Caco-2 (cell line): ENCODE results near the gene HCRTR1. TPM values are rescaled to one million over a fixed set of nuclear protein-coding genes. Genes with fewer than 3 reads are reported as not detected.

Source experiments
- BruUV-seq: library from RNA; stranded (reverse); fragments of 400-500 nt; replicated peaks from 2 replicates; lab custom pipeline; 2021; lab: Mats Ljungman, UMichigan
- CTCF ChIA-PET: fragments of 300-600 bp; sonication (Branson Sonifier 250); formaldehyde crosslinking; loops from one replicate; lab custom pipeline; 2022; ENCODE audit warnings: antibody characterized with exemption; lab: Charles Lee
- POLR2A ChIA-PET: fragments of 300-600 bp; sonication (Branson Sonifier 250); formaldehyde crosslinking; loops from one replicate; lab custom pipeline; 2022; ENCODE audit warnings: antibody characterized with exemption; lab: Charles Lee
- DNase-seq, 2 experiments: peaks; one replicate each; pipeline versions ENCODE4 v3.0.0 to v3.0.0-alpha.2; 2020 to 2022
- H3K27me3 ChIP-seq: replicated peaks from 2 replicates; pipeline ENCODE4 v1.6.0; 2011; ENCODE audit warnings: low read length; ENCODE audit not compliant: control insufficient read depth, insufficient read depth
- H3K36me3 ChIP-seq: 2 replicates; pipeline ENCODE4 v1.5.1; 2011; ENCODE audit warnings: low read length; ENCODE audit not compliant: control insufficient read depth, insufficient read depth
- H3K4me1 ChIP-seq: fragments of 250-450 bp; sonication (Bioruptor Pico); 2 replicates; pipeline ENCODE4 v1.5.1; 2020; ENCODE audit warnings: mild to moderate bottlenecking
- H3K4me3 ChIP-seq: 2 replicates; pipeline ENCODE4 v1.5.1; 2011; ENCODE audit warnings: low read depth, mild to moderate bottlenecking, control low read depth, low read length
- H3K9me3 ChIP-seq: fragments of 250-450 bp; sonication (Bioruptor Pico); 2 replicates; pipeline ENCODE4 v1.5.1; 2020; ENCODE audit warnings: mild to moderate bottlenecking, moderate library complexity
- H3K27ac Mint-ChIP-seq: one replicate; pipeline ENCODE4 v1.8.0; 2022; ENCODE audit warnings: mixed read lengths; ENCODE audit not compliant: unreplicated experiment
- H3K27me3 Mint-ChIP-seq: one replicate; pipeline ENCODE4 v1.8.0; 2022; ENCODE audit warnings: mixed read lengths; ENCODE audit not compliant: insufficient read depth, unreplicated experiment
- H3K36me3 Mint-ChIP-seq: one replicate; pipeline ENCODE4 v1.8.0; 2022; ENCODE audit warnings: mild to moderate bottlenecking, mixed read lengths; ENCODE audit not compliant: insufficient read depth, unreplicated experiment
- H3K4me1 Mint-ChIP-seq: one replicate; pipeline ENCODE4 v1.8.0; 2022; ENCODE audit warnings: low read depth, mixed read lengths; ENCODE audit not compliant: unreplicated experiment
- H3K4me3 Mint-ChIP-seq: one replicate; pipeline ENCODE4 v1.8.0; 2022; ENCODE audit warnings: mild to moderate bottlenecking, moderate library complexity, mixed read lengths; ENCODE audit not compliant: unreplicated experiment
- H3K9me3 Mint-ChIP-seq: one replicate; pipeline ENCODE4 v1.8.0; 2022; ENCODE audit warnings: mixed read lengths; ENCODE audit not compliant: unreplicated experiment
- intact Hi-C: fragments of 100-400 bp; cut with micrococcal nuclease; formaldehyde crosslinking; loops from one replicate; pipeline ENCODE4 v1.10.0; 2022; ENCODE audit not compliant: unreplicated experiment
- total RNA-seq: library from RNA; stranded (reverse); gene quantifications from 2 replicates; pipeline ENCODE4 v1.2.3, GENCODE V29; 2022
- TF ChIP-seq, protein P1 (sequence below), 2 experiments: fragments of 200-600 bp in 1 of 2; IDR thresholded peaks; 1 replicate in 1 of 2; 2 replicates in 1 of 2; pipeline versions ENCODE4 v1.5.1 to v1.8.0; 2011 to 2022; ENCODE audit warnings: antibody characterized with exemption in 1 of 2, control low read depth in 1 of 2, inconsistent platforms in 1 of 2, low read depth in 1 of 2, low read length in 1 of 2, mild to moderate bottlenecking in 1 of 2, moderate library complexity in 1 of 2; ENCODE audit not compliant: insufficient read depth in 1 of 2, severe bottlenecking in 1 of 2, unreplicated experiment in 1 of 2

Gene HCRTR1
- total RNA-seq, 1 experiment from 2014 or later, result not detected

DNA sequence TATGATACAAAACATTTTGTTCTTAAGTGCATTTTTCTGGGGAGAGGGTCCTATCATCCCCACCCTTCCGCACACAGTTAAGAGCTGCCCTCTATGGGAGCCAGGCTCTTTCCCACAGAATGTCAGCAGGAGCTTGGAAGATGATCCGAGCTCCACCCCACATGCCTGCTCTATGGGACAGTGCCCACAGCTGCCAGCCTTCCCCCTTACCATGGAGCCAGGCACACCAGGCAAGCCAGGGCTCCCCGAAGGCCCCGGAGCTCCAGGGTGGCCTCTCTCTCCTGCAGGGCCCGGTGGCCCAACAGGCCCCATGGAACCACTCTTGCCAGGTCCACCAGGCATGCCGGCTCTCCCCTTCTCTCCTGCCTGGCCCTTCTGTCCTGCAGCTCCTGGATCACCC lies 37.6 kb downstream of the HCRTR1 start:
- Mint-ChIP-seq H3K36me3 (no peaks in the 10 kb centered on the region), H3K4me1 (peaks cover 17% of the 10 kb centered on the region), H3K27me3 (no peaks in the 10 kb centered on the region), H3K4me3 (no peak overlapping the region), H3K9me3 (no peaks in the 10 kb centered on the region), H3K27ac (no peak overlapping the region)
- Histone ChIP-seq H3K36me3 (no peaks in the 10 kb centered on the region), H3K27me3 (no peaks in the 10 kb centered on the region), H3K9me3 (no peaks in the 10 kb centered on the region), H3K4me3 (no peak overlapping the region), H3K4me1 (0 out of 2 replicates have a peak, but pooled peaks cover 5% of the 10 kb centered on the region)
- BruUV-seq, result no TSS peak
- no peak for DNase-seq
- intact Hi-C loops, result no loop called here
- TF ChIP-seq, protein P1, sequence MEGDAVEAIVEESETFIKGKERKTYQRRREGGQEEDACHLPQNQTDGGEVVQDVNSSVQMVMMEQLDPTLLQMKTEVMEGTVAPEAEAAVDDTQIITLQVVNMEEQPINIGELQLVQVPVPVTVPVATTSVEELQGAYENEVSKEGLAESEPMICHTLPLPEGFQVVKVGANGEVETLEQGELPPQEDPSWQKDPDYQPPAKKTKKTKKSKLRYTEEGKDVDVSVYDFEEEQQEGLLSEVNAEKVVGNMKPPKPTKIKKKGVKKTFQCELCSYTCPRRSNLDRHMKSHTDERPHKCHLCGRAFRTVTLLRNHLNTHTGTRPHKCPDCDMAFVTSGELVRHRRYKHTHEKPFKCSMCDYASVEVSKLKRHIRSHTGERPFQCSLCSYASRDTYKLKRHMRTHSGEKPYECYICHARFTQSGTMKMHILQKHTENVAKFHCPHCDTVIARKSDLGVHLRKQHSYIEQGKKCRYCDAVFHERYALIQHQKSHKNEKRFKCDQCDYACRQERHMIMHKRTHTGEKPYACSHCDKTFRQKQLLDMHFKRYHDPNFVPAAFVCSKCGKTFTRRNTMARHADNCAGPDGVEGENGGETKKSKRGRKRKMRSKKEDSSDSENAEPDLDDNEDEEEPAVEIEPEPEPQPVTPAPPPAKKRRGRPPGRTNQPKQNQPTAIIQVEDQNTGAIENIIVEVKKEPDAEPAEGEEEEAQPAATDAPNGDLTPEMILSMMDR (IDR thresholded peaks at IDR 0.05; ENCODE audit: insufficient read depth in 1 of 2, low read depth in 1 of 2, low read length in 1 of 2, severe bottlenecking in 1 of 2, unreplicated experiment in 1 of 2), result no peak
- ChIA-PET POLR2A (no interaction called here), CTCF (no interaction called here)

DNA sequence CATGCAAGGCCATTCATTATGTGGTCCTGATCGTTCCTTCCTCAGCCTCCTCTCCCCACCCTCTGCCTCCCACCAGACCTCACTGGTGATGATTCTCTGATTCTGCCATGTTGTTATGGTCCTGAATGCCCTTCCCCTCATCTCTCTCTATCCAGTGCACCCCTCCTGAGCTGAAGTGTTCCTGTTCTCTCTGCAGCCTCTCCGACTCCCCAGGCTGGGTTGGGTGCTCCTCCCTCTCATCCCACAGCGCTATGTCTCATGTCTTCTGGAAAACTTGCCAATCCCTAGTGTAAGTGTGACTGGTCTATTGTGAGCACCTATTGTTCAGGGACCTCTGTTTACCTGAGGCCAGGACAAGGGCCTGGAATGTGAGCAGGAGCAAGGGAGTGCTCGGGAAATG lies 38.3 kb downstream of the HCRTR1 start:
- Mint-ChIP-seq H3K27ac (no peak overlapping the region), H3K27me3 (no peaks in the 10 kb centered on the region), H3K4me1 (peaks cover 12% of the 10 kb centered on the region), H3K4me3 (no peak overlapping the region), H3K36me3 (no peaks in the 10 kb centered on the region), H3K9me3 (no peaks in the 10 kb centered on the region)
- Histone ChIP-seq H3K9me3 (no peaks in the 10 kb centered on the region), H3K27me3 (no peaks in the 10 kb centered on the region), H3K36me3 (no peaks in the 10 kb centered on the region), H3K4me1 (0 out of 2 replicates have a peak, but pooled peaks cover 5% of the 10 kb centered on the region), H3K4me3 (no peak overlapping the region)
- TF ChIP-seq, protein P1 (IDR thresholded peaks at IDR 0.05; ENCODE audit: insufficient read depth in 1 of 2, low read depth in 1 of 2, low read length in 1 of 2, severe bottlenecking in 1 of 2, unreplicated experiment in 1 of 2), result no peak
- BruUV-seq, result no TSS peak
- DNase-seq, result no peak
- intact Hi-C loops, result no loop called here
- CTCF ChIA-PET, result no interaction called here
- POLR2A ChIA-PET, result no interaction called here

DNA sequence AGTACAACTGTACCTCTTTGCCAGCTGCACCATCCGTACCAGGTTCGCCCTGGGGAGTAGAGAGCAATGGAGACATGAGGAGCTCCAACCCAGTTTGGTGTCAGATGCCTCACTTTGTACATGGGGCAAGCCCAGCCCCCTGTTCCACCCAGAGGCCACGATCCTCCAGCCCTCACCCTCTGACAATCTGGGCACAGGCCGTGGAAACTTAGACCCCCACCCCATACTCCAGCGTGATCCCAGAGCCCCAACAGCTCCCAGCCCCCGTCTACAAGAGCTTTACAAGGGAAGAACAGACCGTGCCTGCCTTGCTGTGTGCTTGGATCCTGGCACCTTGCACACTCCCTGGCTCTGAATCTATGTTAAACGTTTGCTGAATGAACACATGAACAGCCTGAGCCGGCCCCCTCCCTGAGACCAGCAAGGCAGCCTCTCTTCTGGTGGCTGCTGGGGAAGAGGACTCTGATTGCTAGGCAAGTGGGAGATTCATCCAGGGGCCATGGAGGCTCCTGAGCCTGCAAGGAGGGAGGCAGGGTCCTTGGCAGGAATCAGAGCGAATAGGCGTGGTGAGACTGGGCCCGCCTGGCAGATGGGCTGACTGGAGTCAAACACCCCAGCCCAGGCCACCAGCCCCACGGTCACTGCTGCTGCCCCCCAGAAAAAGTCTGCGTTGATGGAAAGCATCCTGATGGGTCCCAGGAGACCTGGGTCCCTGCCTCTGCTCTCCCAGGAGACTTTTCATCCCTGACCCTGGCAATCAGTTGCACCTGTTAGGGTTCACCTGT lies 39.7 kb downstream of the HCRTR1 start:
- no peak for DNase-seq
- Histone ChIP-seq H3K27me3 (no peaks in the 10 kb centered on the region), H3K9me3 (no peaks in the 10 kb centered on the region), H3K36me3 (no peaks in the 10 kb centered on the region), H3K4me3 (no peak overlapping the region), H3K4me1 (no peaks in the 10 kb centered on the region)
- ChIA-PET CTCF (no interaction called here), POLR2A (no interaction called here)
- intact Hi-C loops, result no loop called here
- H3K27ac Mint-ChIP-seq, result no peak overlapping the region
- H3K4me3 Mint-ChIP-seq, result no peak overlapping the region
- no peaks in the 10 kb centered on the region for H3K36me3 Mint-ChIP-seq
- no peaks in the 10 kb centered on the region for H3K9me3 Mint-ChIP-seq
- no TSS peak for BruUV-seq
- no peaks in the 10 kb centered on the region for H3K4me1 Mint-ChIP-seq
- TF ChIP-seq, protein P1 (IDR thresholded peaks at IDR 0.05; ENCODE audit: insufficient read depth in 1 of 2, low read depth in 1 of 2, low read length in 1 of 2, severe bottlenecking in 1 of 2, unreplicated experiment in 1 of 2), result no peak
- H3K27me3 Mint-ChIP-seq, result no peaks in the 10 kb centered on the region
